ENCODE measurements around the gene RASAL2.

GRCh38 chr1:178101654-178102053 lies 7.8 kb downstream of the RASAL2 start:
- TF ChIP-seq CTCF (IDR thresholded peaks at IDR 0.05) (no peak), POLR2AphosphoS5 (IDR thresholded peaks at IDR 0.05; ENCODE audit: low read depth, low read length) (no peak), SIN3A (IDR thresholded peaks at IDR 0.05; ENCODE audit: borderline replicate concordance, insufficient read depth, low read depth, low read length) (no peak), TCF7L2 (IDR thresholded peaks at IDR 0.05; ENCODE audit: low read depth, low read length) (no peak)
- TF ChIP-seq, protein P1, sequence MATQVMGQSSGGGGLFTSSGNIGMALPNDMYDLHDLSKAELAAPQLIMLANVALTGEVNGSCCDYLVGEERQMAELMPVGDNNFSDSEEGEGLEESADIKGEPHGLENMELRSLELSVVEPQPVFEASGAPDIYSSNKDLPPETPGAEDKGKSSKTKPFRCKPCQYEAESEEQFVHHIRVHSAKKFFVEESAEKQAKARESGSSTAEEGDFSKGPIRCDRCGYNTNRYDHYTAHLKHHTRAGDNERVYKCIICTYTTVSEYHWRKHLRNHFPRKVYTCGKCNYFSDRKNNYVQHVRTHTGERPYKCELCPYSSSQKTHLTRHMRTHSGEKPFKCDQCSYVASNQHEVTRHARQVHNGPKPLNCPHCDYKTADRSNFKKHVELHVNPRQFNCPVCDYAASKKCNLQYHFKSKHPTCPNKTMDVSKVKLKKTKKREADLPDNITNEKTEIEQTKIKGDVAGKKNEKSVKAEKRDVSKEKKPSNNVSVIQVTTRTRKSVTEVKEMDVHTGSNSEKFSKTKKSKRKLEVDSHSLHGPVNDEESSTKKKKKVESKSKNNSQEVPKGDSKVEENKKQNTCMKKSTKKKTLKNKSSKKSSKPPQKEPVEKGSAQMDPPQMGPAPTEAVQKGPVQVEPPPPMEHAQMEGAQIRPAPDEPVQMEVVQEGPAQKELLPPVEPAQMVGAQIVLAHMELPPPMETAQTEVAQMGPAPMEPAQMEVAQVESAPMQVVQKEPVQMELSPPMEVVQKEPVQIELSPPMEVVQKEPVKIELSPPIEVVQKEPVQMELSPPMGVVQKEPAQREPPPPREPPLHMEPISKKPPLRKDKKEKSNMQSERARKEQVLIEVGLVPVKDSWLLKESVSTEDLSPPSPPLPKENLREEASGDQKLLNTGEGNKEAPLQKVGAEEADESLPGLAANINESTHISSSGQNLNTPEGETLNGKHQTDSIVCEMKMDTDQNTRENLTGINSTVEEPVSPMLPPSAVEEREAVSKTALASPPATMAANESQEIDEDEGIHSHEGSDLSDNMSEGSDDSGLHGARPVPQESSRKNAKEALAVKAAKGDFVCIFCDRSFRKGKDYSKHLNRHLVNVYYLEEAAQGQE (IDR thresholded peaks at IDR 0.05; ENCODE audit: insufficient read depth in 1 of 2, low read depth in 2 of 2, low read length in 1 of 2): no peak
